IPS DF 19.7 (cell line): ENCODE results near the gene SLC10A3.

Source experiments
- DNase-seq: peaks from one replicate; pipeline ENCODE4 v3.0.0-alpha.2; 2013; ENCODE audit warnings: low read depth, low spot score

SLC10A3 gene

GRCh38 chrX:154440623-154441357 lies 49.6 kb downstream of the SLC10A3 start:
- DNase-seq, result no peak

- DNase-seq, result no peak
These were observed 50.6 kb downstream of the SLC10A3 start for GRCh38 chrX:154439841-154440240.

GRCh38 chrX:154437971-154438893 lies 52.2 kb downstream of the SLC10A3 start:
- DNase-seq, result no peak
